ENCODE measurements around the gene SORBS2. TPM values are rescaled to one million over a fixed set of nuclear protein-coding genes. Genes with fewer than 3 reads are reported as not detected.

SORBS2 gene
- total and polyA plus RNA-seq, 2 of the 4 experiments (the other 2 are of a cell fraction), result 0.18 TPM; not detected in 1

GRCh38 chr4:185849664-185850550 is 37.9 kb upstream of the SORBS2 start:
- ATAC-seq (ENCODE audit: low read depth) (no peak), DNase-seq (no peak)
- no peak overlapping the region for H2BK20ac ChIP-seq (ENCODE audit: low read depth, low read length)
- no peak overlapping the region for H4K5ac ChIP-seq (ENCODE audit: low read depth, low read length)
- H2AK5ac ChIP-seq (ENCODE audit: low read depth, low read length), result no peak overlapping the region
- H2BK120ac ChIP-seq (ENCODE audit: low read depth, low read length), result no peak overlapping the region
- ChIA-PET POLR2A (ENCODE audit: unreplicated experiment) (no interaction called here), CTCF (interaction anchor here (0.6 kb wide), 1 partner anchor 13 kb away, joined by 4 read pairs; no protein-coding TSS in a partner anchor)
- H4K91ac ChIP-seq (ENCODE audit: insufficient read depth, low read depth, low read length), result no peak overlapping the region
- TF ChIP-seq RAD21 (IDR thresholded peaks at IDR 0.05; ENCODE audit: low read length) (no peak), CTCF (conservative IDR thresholded peaks at IDR 0.05; ENCODE audit: low read depth, low read length) (no peak)
- H3K56ac ChIP-seq (ENCODE audit: extremely low read depth, insufficient read depth, low read length), result no peak overlapping the region
- no peak overlapping the region for H3K4ac ChIP-seq (ENCODE audit: low read depth, low read length)
- H2BK15ac ChIP-seq (ENCODE audit: low read depth, low read length), result no peak overlapping the region
- no peak overlapping the region for H2BK5ac ChIP-seq (ENCODE audit: low read depth, low read length, poor library complexity, severe bottlenecking)
- intact Hi-C loops (cut with micrococcal nuclease) (no loop called here), in situ Hi-C loops (cut with MboI; ENCODE audit: low sequenced_read_pairs) (no loop called here), dilution Hi-C loops (cut with HindIII; ENCODE audit: low sequenced_read_pairs, unreplicated experiment) (no loop called here)
- no CpG with 5 or more reads among the region's 8 CpGs for WGBS, 2 experiments (ENCODE audit: extremely low coverage in 2 of 2, insufficient read length in 1 of 2)
- no peak overlapping the region for H2AK9ac ChIP-seq (replicated peaks; ENCODE audit: low read depth, low read length, poor library complexity)
- no peak overlapping the region for H2AFZ ChIP-seq (replicated peaks; ENCODE audit: low read length, poor library complexity)
- H4K20me1 ChIP-seq (ENCODE audit: insufficient read depth, low read length), result no peaks in the 10 kb centered on the region
- H3K9me3 ChIP-seq (ENCODE audit: control insufficient read depth, insufficient read depth, low read length), result peaks cover 4% of the 10 kb centered on the region
- H3K27ac ChIP-seq (ENCODE audit: insufficient read depth, low read length), result no peak overlapping the region
- no peak overlapping the region for H3K9ac ChIP-seq (ENCODE audit: low read depth, low read length)
- H3K79me1 ChIP-seq (ENCODE audit: low read depth in 1 of 2, low read length in 2 of 2), result no peaks in the 10 kb centered on the region
- no peak overlapping the region for H3K14ac ChIP-seq (replicated peaks; ENCODE audit: low read depth, low read length)
- no peak overlapping the region for H3K4me2 ChIP-seq (ENCODE audit: low read depth, low read length)
- no peak overlapping the region for H3K23ac ChIP-seq (ENCODE audit: low read depth, low read length)
- H3K27me3 ChIP-seq (ENCODE audit: control insufficient read depth, insufficient read depth, low read length), result peaks cover 4% of the 10 kb centered on the region
- no peaks in the 10 kb centered on the region for H3K9me1 ChIP-seq (ENCODE audit: insufficient read depth, low read length)
- no peaks in the 10 kb centered on the region for H3K36me3 ChIP-seq (ENCODE audit: control insufficient read depth, insufficient read depth, low read length)
- H3K4me3 ChIP-seq (ENCODE audit: insufficient read depth, low read depth, low read length), result no peak overlapping the region
- H4K8ac ChIP-seq (ENCODE audit: low read depth in 2 of 2, low read length in 2 of 2), result no peak overlapping the region
- no TSS peak for BruUV-seq (replicated peaks)
- peaks cover 4% of the 10 kb centered on the region for H3K4me1 ChIP-seq (ENCODE audit: control insufficient read depth, insufficient read depth, low read length)
- H3K18ac ChIP-seq (ENCODE audit: low read depth, low read length), result no peak overlapping the region

Data from IMR-90 (cell line).